Heart left ventricle (tissue), 16 donors: ENCODE data around the gene LRRC23. TPM values are rescaled to one million over a fixed set of nuclear protein-coding genes. Genes with fewer than 3 reads are reported as not detected.

Experiments used
- ATAC-seq, 4 donors: fragments of 200-7000 bp; cut with Tn5 transposase; one replicate each; pipeline ENCODE4 v1.9.1; 2020 to 2022; ENCODE audit warnings: moderate library complexity in 4 of 4, mild to moderate bottlenecking in 3 of 4, moderate number of reproducible peaks in 1 of 4
- DNase-seq, 5 donors: peaks; one replicate each; pipeline ENCODE4 v3.0.0-alpha.2; 2020
- H3K27ac ChIP-seq, 12 donors: fragments of 200-600 bp; sonication (generic) in 4 of 12; one replicate each; pipeline versions ENCODE4 v1.5.0 to v1.8.0; 2016 to 2022; ENCODE audit warnings: mild to moderate bottlenecking in 2 of 12
- H3K27me3 ChIP-seq, 9 donors: fragments of 200-600 bp; sonication (generic) in 2 of 9; one replicate each; pipeline versions ENCODE4 v1.5.1 to v1.8.0; 2016 to 2022; ENCODE audit warnings: mild to moderate bottlenecking in 3 of 9
- H3K36me3 ChIP-seq, 9 donors: fragments of 200-600 bp; sonication (generic) in 2 of 9; one replicate each; pipeline versions ENCODE4 v1.5.0 to v1.8.0; 2018 to 2022; ENCODE audit warnings: mild to moderate bottlenecking in 2 of 9
- H3K4me1 ChIP-seq, 12 donors: fragments of 200-600 bp; sonication (generic) in 4 of 12; one replicate each; pipeline versions ENCODE4 v1.5.0 to v1.8.0; 2016 to 2022; ENCODE audit warnings: mild to moderate bottlenecking in 3 of 12
- H3K4me3 ChIP-seq, 12 donors: fragments of 200-600 bp; sonication (generic) in 4 of 12; one replicate each; pipeline versions ENCODE4 v1.5.0 to v1.8.0; 2017 to 2022; ENCODE audit warnings: mild to moderate bottlenecking in 9 of 12, moderate library complexity in 4 of 12
- H3K9me3 ChIP-seq, 12 donors: fragments of 200-600 bp; sonication (generic) in 4 of 12; one replicate each; pipeline versions ENCODE4 v1.5.0 to v1.8.0; 2016 to 2022; ENCODE audit warnings: mild to moderate bottlenecking in 1 of 12
- POLR2A ChIP-seq, 2 donors: fragments of 450-650 bp; IDR thresholded peaks; one replicate each; pipeline ENCODE4 v1.6.1; 2017; ENCODE audit warnings: antibody characterized with exemption in 2 of 2, mild to moderate bottlenecking in 2 of 2, moderate library complexity in 2 of 2
- WGBS, 4 donors: extraction: QIAGEN DNeasy Blood & Tissue Kit in 2 of 4; methylation state at CpG; one replicate each; pipeline versions ENCODE4 v1.1.5 to v1.1.7; 2013 to 2018; 5-methylcytosine and 5-hydroxymethylcytosine counted together
- intact Hi-C, 10 donors: fragments of 100-400 bp; cut with DNase I; formaldehyde crosslinking; loops; one replicate each; pipeline versions ENCODE4 v1.11.1 to v1.14.2; 2022
- polyA plus RNA-seq, 2 donors: library from polyadenylated mRNA; stranded (reverse); fragments of 200-250 nt; gene quantifications; one replicate each; pipeline ENCODE4 v1.2.3, GENCODE V29; 2013
- total RNA-seq, 9 donors: library from RNA; depleted of rRNA in 2 of 9; stranded (reverse); fragments of >200 nt in 2 of 9; fragmentation: NEBNext Ultra II Directional in 3 of 9; extraction: Animal tissue kit (Norgen Biotek cat#: 25700) in 3 of 9; gene quantifications; one replicate each; pipeline versions ENCODE4 v1.1.0 to v1.2.4, GENCODE V29; 2016 to 2023
- TF ChIP-seq, protein P1 (sequence below), 12 donors: fragments of 200-600 bp; sonication (generic) in 4 of 12; IDR thresholded peaks; one replicate each; pipeline versions ENCODE4 v1.5.0 to v1.8.0; 2018 to 2022; ENCODE audit warnings: antibody characterized with exemption in 12 of 12, mild to moderate bottlenecking in 5 of 12
- donor health status: ischemic (EF 13 %, LVEDD 7.1; RV severe dilation, severe dysfunction).
- donor health status: healthy with polysubstance abuse.
- donor health status: DM: no; HTN: yes; CAD: no.
- donor health status: DM: no; HTN: no; CAD: no.
- donor health status: ischemic (EF 25% LVEDD 6.9; RV normal size, moderate dysfunction).
- donor health status: ischemic (EF 25% LVEDD 5.7; RV mildly dilated, moderate dysfunction).
- donor health status: healthy.
- donor health status: DM: yes; HTN: yes; CAD: no.
- donor health status: ischemic (EF 35%, LVEDD 5.7; RV mildly dilated, moderate dysfunction).
- donor health status: nonischemic (EF 11% LVEDD 7.7; RV severe dilation, severe dysfunction).
- donor health status: DM: yes; HTN: yes; CAD: no.
- donor health status: PGD.
- donor health status: ischemic (EF 29% LVEDD 5.4; RV normal size, mild dysfunction).
- donor health status: nonischemic (EF 23%, LVEDD 6.1; RV moderate dilation, normal function).

Gene LRRC23
- total and polyA plus RNA-seq, 11 donors = 8.2 to 15.3 (median 11.3) TPM

- Histone ChIP-seq H3K27me3 (no peaks in the 10 kb centered on the region), H3K9me3 (no peaks in the 10 kb centered on the region), H3K27ac (peak overlapping the region in 6 of 12 donors; percentile 0 to 96 (median 32)), H3K4me3 (no peak overlapping the region), H3K36me3 (peaks cover 0 to 43% (median 28%) of the 10 kb centered on the region in 9 donors), H3K4me1 (peaks cover 3 to 70% (median 48%) of the 10 kb centered on the region in 12 donors)
- ATAC-seq (no peak), DNase-seq (peak in 1 of 5 donors; percentile 61)
- TF ChIP-seq, protein P1, sequence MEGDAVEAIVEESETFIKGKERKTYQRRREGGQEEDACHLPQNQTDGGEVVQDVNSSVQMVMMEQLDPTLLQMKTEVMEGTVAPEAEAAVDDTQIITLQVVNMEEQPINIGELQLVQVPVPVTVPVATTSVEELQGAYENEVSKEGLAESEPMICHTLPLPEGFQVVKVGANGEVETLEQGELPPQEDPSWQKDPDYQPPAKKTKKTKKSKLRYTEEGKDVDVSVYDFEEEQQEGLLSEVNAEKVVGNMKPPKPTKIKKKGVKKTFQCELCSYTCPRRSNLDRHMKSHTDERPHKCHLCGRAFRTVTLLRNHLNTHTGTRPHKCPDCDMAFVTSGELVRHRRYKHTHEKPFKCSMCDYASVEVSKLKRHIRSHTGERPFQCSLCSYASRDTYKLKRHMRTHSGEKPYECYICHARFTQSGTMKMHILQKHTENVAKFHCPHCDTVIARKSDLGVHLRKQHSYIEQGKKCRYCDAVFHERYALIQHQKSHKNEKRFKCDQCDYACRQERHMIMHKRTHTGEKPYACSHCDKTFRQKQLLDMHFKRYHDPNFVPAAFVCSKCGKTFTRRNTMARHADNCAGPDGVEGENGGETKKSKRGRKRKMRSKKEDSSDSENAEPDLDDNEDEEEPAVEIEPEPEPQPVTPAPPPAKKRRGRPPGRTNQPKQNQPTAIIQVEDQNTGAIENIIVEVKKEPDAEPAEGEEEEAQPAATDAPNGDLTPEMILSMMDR (IDR thresholded peaks at IDR 0.05) = no peak
- no peak for TF ChIP-seq POLR2A (IDR thresholded peaks at IDR 0.05)
- intact Hi-C loops = loop anchor here in 5 of 10 donors (5.0 to 10.0 kb wide), 4 partner anchors 151 to 166 kb away; partner anchors contain the start of genes C1R (in 4 of the 5) and C1RL (in 2 of the 5)
- WGBS, 4 donors = 65 to 78% (median 68%) methylated on average over 10 to 12 of the region's 12 CpGs
These were observed 36.6 kb downstream of the LRRC23 start for GRCh38 chr12:6941267-6941666.

DNA sequence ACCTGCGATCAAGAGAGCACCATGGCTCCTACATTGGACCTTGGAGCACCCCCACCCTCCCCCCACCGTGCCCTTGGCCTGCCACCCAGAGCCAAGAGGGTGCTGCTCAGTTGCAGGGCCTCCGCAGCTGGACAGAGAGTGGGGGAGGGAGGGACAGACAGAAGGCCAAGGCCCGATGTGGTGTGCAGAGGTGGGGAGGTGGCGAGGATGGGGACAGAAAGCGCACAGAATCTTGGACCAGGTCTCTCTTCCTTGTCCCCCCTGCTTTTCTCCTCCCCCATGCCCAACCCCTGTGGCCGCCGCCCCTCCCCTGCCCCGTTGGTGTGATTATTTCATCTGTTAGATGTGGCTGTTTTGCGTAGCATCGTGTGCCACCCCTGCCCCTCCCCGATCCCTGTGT lies 37.2 kb downstream of the LRRC23 start:
- Histone ChIP-seq H3K36me3 (peaks cover 0 to 48% (median 33%) of the 10 kb centered on the region in 9 donors), H3K4me3 (no peak overlapping the region), H3K27me3 (no peaks in the 10 kb centered on the region), H3K4me1 (peaks cover 3 to 73% (median 52%) of the 10 kb centered on the region in 12 donors), H3K9me3 (no peaks in the 10 kb centered on the region), H3K27ac (peak overlapping the region in 6 of 12 donors; percentile 0 to 96 (median 32))
- no peak for ATAC-seq
- WGBS, 4 donors = 77 to 82% (median 80%) methylated on average over 12 of the region's 12 CpGs
- intact Hi-C loops = loop anchor here in 5 of 10 donors (5.0 to 10.0 kb wide), 4 partner anchors 151 to 166 kb away; partner anchors contain the start of genes C1R (in 4 of the 5) and C1RL (in 2 of the 5)
- peak in 1 of 5 donors; percentile 55 for DNase-seq
- no peak for TF ChIP-seq POLR2A (IDR thresholded peaks at IDR 0.05)
- TF ChIP-seq, protein P1 (IDR thresholded peaks at IDR 0.05) = no peak

DNA sequence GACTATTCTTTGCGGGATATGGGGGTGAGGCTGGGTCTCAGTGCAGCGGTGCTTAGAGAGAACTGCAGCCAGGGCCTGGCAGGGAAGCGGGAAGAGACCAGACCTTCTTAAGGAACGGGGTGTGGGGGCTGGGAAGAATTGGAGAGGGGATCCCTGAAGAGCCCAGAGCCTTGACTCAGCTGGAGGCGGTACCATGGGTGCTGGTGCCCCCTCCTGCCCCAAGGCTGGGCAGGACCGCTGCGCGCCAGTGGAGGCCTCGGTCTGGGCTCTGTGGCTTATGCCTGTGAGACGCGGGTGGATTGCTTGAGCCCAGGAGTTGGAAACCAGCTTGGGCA lies 37.7 kb downstream of the LRRC23 start:
- Histone ChIP-seq H3K36me3 (peaks cover 0 to 49% (median 35%) of the 10 kb centered on the region in 9 donors), H3K4me1 (peaks cover 3 to 70% (median 46%) of the 10 kb centered on the region in 12 donors), H3K27me3 (no peaks in the 10 kb centered on the region), H3K27ac (peak overlapping the region in 9 of 12 donors; percentile 96 to 99 (median 98)), H3K4me3 (no peak overlapping the region), H3K9me3 (no peaks in the 10 kb centered on the region)
- TF ChIP-seq POLR2A (IDR thresholded peaks at IDR 0.05) = no peak
- TF ChIP-seq, protein P1 (IDR thresholded peaks at IDR 0.05) = no peak
- DNase-seq (peak in 1 of 5 donors; percentile 60), ATAC-seq (no peak)
- 87 to 95% (median 93%) methylated on average over 8 to 11 of the region's 11 CpGs for WGBS, 4 donors
- intact Hi-C loops = loop anchor here in 5 of 10 donors (5.0 to 10.0 kb wide), 4 partner anchors 150 to 165 kb away; partner anchors contain the start of genes C1R (in 4 of the 5) and C1RL (in 2 of the 5)

DNA sequence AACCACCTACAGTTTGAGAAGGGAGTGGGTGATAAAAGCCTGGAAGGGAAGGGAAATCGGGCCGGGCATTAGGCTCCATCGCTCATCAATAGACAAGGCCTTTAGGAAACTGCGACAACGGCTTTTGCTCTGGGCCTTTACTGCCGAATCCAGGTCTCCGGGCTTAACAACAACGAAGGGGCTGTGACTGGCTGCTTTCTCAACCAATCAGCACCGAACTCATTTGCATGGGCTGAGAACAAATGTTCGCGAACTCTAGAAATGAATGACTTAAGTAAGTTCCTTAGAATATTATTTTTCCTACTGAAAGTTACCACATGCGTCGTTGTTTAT lies 38.7 kb downstream of the LRRC23 start:
- ATAC-seq (peak; percentile 46 to 71 (median 56)), DNase-seq (peak; percentile 77 to 89 (median 88))
- Histone ChIP-seq H3K27me3 (no peaks in the 10 kb centered on the region), H3K9me3 (no peaks in the 10 kb centered on the region), H3K36me3 (peaks cover 0 to 49% (median 35%) of the 10 kb centered on the region in 9 donors), H3K27ac (peak overlapping the region; percentile 91 to 100 (median 98)), H3K4me1 (peaks cover 1 to 64% (median 40%) of the 10 kb centered on the region in 12 donors), H3K4me3 (peak overlapping the region in 11 of 12 donors; percentile 52 to 86 (median 77))
- intact Hi-C loops = loop anchor here in 5 of 10 donors (5.0 to 10.0 kb wide), 4 partner anchors 149 to 164 kb away; partner anchors contain the start of genes C1R (in 4 of the 5) and C1RL (in 2 of the 5)
- TF ChIP-seq, protein P1 (IDR thresholded peaks at IDR 0.05) = no peak
- peak in 1 of 2 donors; percentile 57 for TF ChIP-seq POLR2A (IDR thresholded peaks at IDR 0.05)
- 0 to 1% (median 1%) methylated on average over 13 of the region's 13 CpGs for WGBS, 4 donors
